GM23338 (cell line): ENCODE data around the gene VDAC1. TPM values are rescaled to one million over a fixed set of nuclear protein-coding genes. Genes with fewer than 3 reads are reported as not detected.

Experiments used
- ATAC-seq: fragments of 200-7000 bp; cut with Tn5 transposase; 3 replicates; pipeline ENCODE4 v1.9.1; 2020
- DNase-seq: peaks from one replicate; pipeline ENCODE4 v3.0.0-alpha.2; 2015; ENCODE audit warnings: low spot score
- H2AFZ ChIP-seq: fragments of 200-600 bp; sonication (generic); 2 replicates; pipeline ENCODE4 v1.8.0; 2016; ENCODE audit warnings: antibody characterized with exemption, mild to moderate bottlenecking, moderate library complexity
- H3F3A ChIP-seq: fragments of 200-600 bp; sonication (generic); replicated peaks from 2 replicates; pipeline ENCODE4 v1.8.0; 2017; ENCODE audit warnings: antibody characterized with exemption, mixed run types, low read depth
- H3K27ac ChIP-seq: fragments of 200-600 bp; sonication (generic); 2 replicates; pipeline ENCODE4 v1.6.1; 2016; ENCODE audit warnings: low read depth
- H3K27me3 ChIP-seq: fragments of 200-600 bp; sonication (generic); 2 replicates; pipeline ENCODE4 v1.8.0; 2016; ENCODE audit warnings: mild to moderate bottlenecking, mixed run types, moderate library complexity; ENCODE audit not compliant: insufficient read depth
- H3K36me3 ChIP-seq: fragments of 200-600 bp; sonication (generic); 2 replicates; pipeline ENCODE4 v1.8.0; 2016; ENCODE audit warnings: mild to moderate bottlenecking; ENCODE audit not compliant: insufficient read depth
- H3K4me1 ChIP-seq: fragments of 200-600 bp; sonication (generic); 2 replicates; pipeline ENCODE4 v1.8.0; 2016; ENCODE audit warnings: mild to moderate bottlenecking, moderate library complexity; ENCODE audit not compliant: insufficient read depth
- H3K4me2 ChIP-seq: fragments of 200-600 bp; sonication (generic); 2 replicates; pipeline ENCODE4 v1.7.1; 2017; ENCODE audit warnings: mixed run types
- H3K4me3 ChIP-seq: fragments of 200-600 bp; sonication (generic); 2 replicates; pipeline ENCODE4 v1.6.1; 2016; ENCODE audit warnings: mixed run types
- H3K79me2 ChIP-seq: fragments of 200-600 bp; sonication (generic); replicated peaks from 2 replicates; pipeline ENCODE4 v1.8.0; 2017; ENCODE audit warnings: mild to moderate bottlenecking; ENCODE audit not compliant: insufficient read depth
- H3K9me2 ChIP-seq: fragments of 200-600 bp; sonication (generic); 2 replicates; pipeline ENCODE4 v1.8.0; 2017; ENCODE audit not compliant: insufficient read depth
- H4K20me1 ChIP-seq: fragments of 200-600 bp; sonication (generic); replicated peaks from 2 replicates; pipeline ENCODE4 v1.8.0; 2017; ENCODE audit warnings: mild to moderate bottlenecking; ENCODE audit not compliant: insufficient read depth
- H3K27ac Mint-ChIP-seq: 2 replicates; pipeline ENCODE4 v1.8.0; 2020; ENCODE audit warnings: inconsistent platforms, mild to moderate bottlenecking, moderate library complexity, mixed read lengths
- H3K27me3 Mint-ChIP-seq: 3 replicates; pipeline ENCODE4 v1.8.0; 2022; ENCODE audit warnings: low read depth, mild to moderate bottlenecking, moderate library complexity, mixed read lengths, inconsistent platforms; ENCODE audit not compliant: insufficient read depth, poor library complexity
- H3K36me3 Mint-ChIP-seq: 3 replicates; pipeline ENCODE4 v1.8.0; 2021; ENCODE audit warnings: low read depth, mild to moderate bottlenecking, inconsistent platforms, moderate library complexity, mixed read lengths
- H3K4me1 Mint-ChIP-seq: 3 replicates; pipeline ENCODE4 v1.8.0; 2020; ENCODE audit warnings: mild to moderate bottlenecking, inconsistent platforms, mixed read lengths
- H3K4me3 Mint-ChIP-seq: 3 replicates; pipeline ENCODE4 v1.8.0; 2021; ENCODE audit warnings: moderate library complexity, mild to moderate bottlenecking, inconsistent platforms, mixed read lengths
- H3K9me3 Mint-ChIP-seq: 3 replicates; pipeline ENCODE4 v1.8.0; 2020; ENCODE audit warnings: moderate library complexity, mild to moderate bottlenecking, inconsistent platforms, mixed read lengths
- CREB1 ChIP-seq: fragments of 250-450 bp; sonication (Bioruptor Pico); IDR thresholded peaks from 2 replicates; pipeline ENCODE4 v1.5.0; 2020; ENCODE audit warnings: low read depth, mild to moderate bottlenecking, moderate library complexity
- EZH2 ChIP-seq: fragments of 200-600 bp; sonication (generic); IDR thresholded peaks from one replicate; pipeline ENCODE4 v1.8.0; 2017; ENCODE audit warnings: antibody characterized with exemption, mild to moderate bottlenecking, low read depth; ENCODE audit not compliant: unreplicated experiment
- EZH2phosphoT487 ChIP-seq: fragments of 200-600 bp; sonication (generic); IDR thresholded peaks from one replicate; pipeline ENCODE4 v1.8.1; 2018; ENCODE audit warnings: antibody characterized with exemption; ENCODE audit not compliant: unreplicated experiment
- JUNB ChIP-seq: IDR thresholded peaks from one replicate; pipeline ENCODE4 v1.6.1; 2016; ENCODE audit warnings: antibody characterized with exemption; ENCODE audit not compliant: unreplicated experiment
- NANOG ChIP-seq: IDR thresholded peaks from 2 replicates; pipeline ENCODE4 v1.6.1; 2016; ENCODE audit warnings: antibody characterized with exemption, borderline replicate concordance
- POLR2AphosphoS5 ChIP-seq: IDR thresholded peaks from 2 replicates; pipeline ENCODE4 v1.6.1; 2016; ENCODE audit warnings: antibody characterized with exemption, low read depth
- STAT1 ChIP-seq: IDR thresholded peaks from one replicate; pipeline ENCODE4 v1.6.1; 2016; ENCODE audit warnings: antibody characterized with exemption; ENCODE audit not compliant: unreplicated experiment
- ZNF114 ChIP-seq: fragments of 250-450 bp; sonication (Bioruptor Pico); IDR thresholded peaks from 2 replicates; pipeline ENCODE4 v1.5.0; 2020; ENCODE audit warnings: mild to moderate bottlenecking, moderate library complexity
- polyA plus RNA-seq: library from polyadenylated mRNA; unstranded; fragments of >200 nt; fragmentation: Nextera tagmentation; extraction: Ambion mirVana; gene quantifications from 2 replicates; pipeline ENCODE4 v1.2.1, GENCODE V29; 2016
- total RNA-seq: library from RNA; depleted of rRNA; stranded (reverse); fragments of >200 nt; shearing (Covaris generic); gene quantifications from 2 replicates; pipeline ENCODE4 v1.2.3, GENCODE V29; 2014
- TF ChIP-seq, protein P1 (sequence below): fragments of 250-450 bp; sonication (Bioruptor Pico); IDR thresholded peaks from 2 replicates; pipeline ENCODE4 v1.5.0; 2020; ENCODE audit warnings: mild to moderate bottlenecking, moderate library complexity
- TF ChIP-seq, protein P2 (sequence below): IDR thresholded peaks from one replicate; pipeline ENCODE4 v1.6.1; 2018; ENCODE audit warnings: antibody characterized with exemption; ENCODE audit not compliant: unreplicated experiment
- TF ChIP-seq, protein P3 (sequence below), 2 experiments: fragments of 200-600 bp in 1 of 2; sonication (generic) in 1 of 2; conservative IDR thresholded peaks; 2 replicates each; pipeline versions ENCODE4 v1.5.1 to v1.6.1; 2016 to 2017; ENCODE audit warnings: antibody characterized with exemption in 2 of 2, low read depth in 2 of 2, mild to moderate bottlenecking in 2 of 2, moderate library complexity in 1 of 2
- TF ChIP-seq, protein P4 (sequence below): IDR thresholded peaks from 2 replicates; pipeline ENCODE4 v1.6.1; 2016; ENCODE audit warnings: antibody characterized with exemption

VDAC1 gene
- total and polyA plus RNA-seq, 2 experiments from 2014 or later: 300 to 329 TPM

DNA sequence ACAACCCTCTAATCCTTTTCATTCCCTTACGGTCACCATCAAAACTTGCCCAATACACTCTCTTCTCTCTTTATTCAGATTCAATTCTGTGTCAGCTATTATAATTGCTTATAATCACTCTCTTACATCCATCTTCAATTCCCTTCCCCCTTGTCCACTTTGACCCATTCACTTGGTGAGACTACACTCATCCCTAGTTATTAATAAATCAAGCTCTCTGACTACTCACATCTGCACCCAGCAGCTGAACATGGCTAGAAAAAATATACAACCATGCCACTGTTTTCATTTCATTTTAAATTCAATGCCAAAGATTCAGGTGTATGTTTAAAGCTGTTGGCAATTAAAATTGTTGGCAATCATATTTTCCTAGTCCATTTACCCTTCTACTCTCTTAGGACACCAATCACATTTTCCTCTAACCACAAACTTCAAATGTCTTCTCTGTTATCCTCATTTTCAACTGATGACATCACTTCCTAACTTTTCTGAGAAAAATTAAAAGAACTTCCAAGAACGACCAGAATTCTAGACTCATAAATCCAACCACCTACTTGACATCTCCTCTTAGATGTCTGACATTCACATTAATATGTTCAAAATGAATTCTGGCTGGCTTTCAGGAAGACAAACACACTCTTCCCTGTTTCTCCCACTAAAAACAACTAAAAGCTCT lies 41.8 kb downstream of the VDAC1 start:
- Mint-ChIP-seq H3K4me3 (no peak overlapping the region), H3K36me3 (peaks cover 9% of the 10 kb centered on the region; the same call in 2 of the 3 replicates), H3K9me3 (no peaks in the 10 kb centered on the region), H3K27ac (no peak overlapping the region), H3K27me3 (peaks cover 1% of the 10 kb centered on the region), H3K4me1 (peaks cover 9% of the 10 kb centered on the region; the same call in 2 of the 3 replicates)
- no peak overlapping the region; the same call in 1 of the 2 replicates for H3K27ac ChIP-seq
- H3K27me3 ChIP-seq: no peaks in the 10 kb centered on the region
- H3F3A ChIP-seq: no peaks in the 10 kb centered on the region
- no peak for DNase-seq
- H3K79me2 ChIP-seq: peaks cover 64% of the 10 kb centered on the region
- peaks cover 10% of the 10 kb centered on the region for H3K36me3 ChIP-seq
- no peaks in the 10 kb centered on the region for H3K9me2 ChIP-seq
- no peak for ATAC-seq
- no peaks in the 10 kb centered on the region; the same call in 1 of the 2 replicates for H3K4me1 ChIP-seq
- no peak overlapping the region for H3K4me2 ChIP-seq
- no peak for TF ChIP-seq EZH2phosphoT487
- TF ChIP-seq, protein P1, sequence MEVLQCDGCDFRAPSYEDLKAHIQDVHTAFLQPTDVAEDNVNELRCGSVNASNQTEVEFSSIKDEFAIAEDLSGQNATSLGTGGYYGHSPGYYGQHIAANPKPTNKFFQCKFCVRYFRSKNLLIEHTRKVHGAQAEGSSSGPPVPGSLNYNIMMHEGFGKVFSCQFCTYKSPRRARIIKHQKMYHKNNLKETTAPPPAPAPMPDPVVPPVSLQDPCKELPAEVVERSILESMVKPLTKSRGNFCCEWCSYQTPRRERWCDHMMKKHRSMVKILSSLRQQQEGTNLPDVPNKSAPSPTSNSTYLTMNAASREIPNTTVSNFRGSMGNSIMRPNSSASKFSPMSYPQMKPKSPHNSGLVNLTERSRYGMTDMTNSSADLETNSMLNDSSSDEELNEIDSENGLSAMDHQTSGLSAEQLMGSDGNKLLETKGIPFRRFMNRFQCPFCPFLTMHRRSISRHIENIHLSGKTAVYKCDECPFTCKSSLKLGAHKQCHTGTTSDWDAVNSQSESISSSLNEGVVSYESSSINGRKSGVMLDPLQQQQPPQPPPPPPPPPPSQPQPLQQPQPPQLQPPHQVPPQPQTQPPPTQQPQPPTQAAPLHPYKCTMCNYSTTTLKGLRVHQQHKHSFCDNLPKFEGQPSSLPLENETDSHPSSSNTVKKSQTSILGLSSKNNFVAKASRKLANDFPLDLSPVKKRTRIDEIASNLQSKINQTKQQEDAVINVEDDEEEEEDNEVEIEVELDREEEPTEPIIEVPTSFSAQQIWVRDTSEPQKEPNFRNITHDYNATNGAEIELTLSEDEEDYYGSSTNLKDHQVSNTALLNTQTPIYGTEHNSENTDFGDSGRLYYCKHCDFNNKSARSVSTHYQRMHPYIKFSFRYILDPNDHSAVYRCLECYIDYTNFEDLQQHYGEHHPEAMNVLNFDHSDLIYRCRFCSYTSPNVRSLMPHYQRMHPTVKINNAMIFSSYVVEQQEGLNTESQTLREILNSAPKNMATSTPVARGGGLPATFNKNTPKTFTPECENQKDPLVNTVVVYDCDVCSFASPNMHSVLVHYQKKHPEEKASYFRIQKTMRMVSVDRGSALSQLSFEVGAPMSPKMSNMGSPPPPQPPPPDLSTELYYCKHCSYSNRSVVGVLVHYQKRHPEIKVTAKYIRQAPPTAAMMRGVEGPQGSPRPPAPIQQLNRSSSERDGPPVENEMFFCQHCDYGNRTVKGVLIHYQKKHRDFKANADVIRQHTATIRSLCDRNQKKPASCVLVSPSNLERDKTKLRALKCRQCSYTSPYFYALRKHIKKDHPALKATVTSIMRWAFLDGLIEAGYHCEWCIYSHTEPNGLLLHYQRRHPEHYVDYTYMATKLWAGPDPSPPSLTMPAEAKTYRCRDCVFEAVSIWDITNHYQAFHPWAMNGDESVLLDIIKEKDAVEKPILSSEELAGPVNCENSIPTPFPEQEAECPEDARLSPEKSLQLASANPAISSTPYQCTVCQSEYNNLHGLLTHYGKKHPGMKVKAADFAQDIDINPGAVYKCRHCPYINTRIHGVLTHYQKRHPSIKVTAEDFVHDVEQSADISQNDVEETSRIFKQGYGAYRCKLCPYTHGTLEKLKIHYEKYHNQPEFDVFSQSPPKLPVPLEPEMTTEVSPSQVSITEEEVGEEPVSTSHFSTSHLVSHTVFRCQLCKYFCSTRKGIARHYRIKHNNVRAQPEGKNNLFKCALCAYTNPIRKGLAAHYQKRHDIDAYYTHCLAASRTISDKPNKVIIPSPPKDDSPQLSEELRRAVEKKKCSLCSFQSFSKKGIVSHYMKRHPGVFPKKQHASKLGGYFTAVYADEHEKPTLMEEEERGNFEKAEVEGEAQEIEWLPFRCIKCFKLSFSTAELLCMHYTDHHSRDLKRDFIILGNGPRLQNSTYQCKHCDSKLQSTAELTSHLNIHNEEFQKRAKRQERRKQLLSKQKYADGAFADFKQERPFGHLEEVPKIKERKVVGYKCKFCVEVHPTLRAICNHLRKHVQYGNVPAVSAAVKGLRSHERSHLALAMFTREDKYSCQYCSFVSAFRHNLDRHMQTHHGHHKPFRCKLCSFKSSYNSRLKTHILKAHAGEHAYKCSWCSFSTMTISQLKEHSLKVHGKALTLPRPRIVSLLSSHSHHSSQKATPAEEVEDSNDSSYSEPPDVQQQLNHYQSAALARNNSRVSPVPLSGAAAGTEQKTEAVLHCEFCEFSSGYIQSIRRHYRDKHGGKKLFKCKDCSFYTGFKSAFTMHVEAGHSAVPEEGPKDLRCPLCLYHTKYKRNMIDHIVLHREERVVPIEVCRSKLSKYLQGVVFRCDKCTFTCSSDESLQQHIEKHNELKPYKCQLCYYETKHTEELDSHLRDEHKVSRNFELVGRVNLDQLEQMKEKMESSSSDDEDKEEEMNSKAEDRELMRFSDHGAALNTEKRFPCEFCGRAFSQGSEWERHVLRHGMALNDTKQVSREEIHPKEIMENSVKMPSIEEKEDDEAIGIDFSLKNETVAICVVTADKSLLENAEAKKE (CRISPR knock-in tag): no peak
- no peak for TF ChIP-seq POLR2AphosphoS5
- TF ChIP-seq, protein P2, sequence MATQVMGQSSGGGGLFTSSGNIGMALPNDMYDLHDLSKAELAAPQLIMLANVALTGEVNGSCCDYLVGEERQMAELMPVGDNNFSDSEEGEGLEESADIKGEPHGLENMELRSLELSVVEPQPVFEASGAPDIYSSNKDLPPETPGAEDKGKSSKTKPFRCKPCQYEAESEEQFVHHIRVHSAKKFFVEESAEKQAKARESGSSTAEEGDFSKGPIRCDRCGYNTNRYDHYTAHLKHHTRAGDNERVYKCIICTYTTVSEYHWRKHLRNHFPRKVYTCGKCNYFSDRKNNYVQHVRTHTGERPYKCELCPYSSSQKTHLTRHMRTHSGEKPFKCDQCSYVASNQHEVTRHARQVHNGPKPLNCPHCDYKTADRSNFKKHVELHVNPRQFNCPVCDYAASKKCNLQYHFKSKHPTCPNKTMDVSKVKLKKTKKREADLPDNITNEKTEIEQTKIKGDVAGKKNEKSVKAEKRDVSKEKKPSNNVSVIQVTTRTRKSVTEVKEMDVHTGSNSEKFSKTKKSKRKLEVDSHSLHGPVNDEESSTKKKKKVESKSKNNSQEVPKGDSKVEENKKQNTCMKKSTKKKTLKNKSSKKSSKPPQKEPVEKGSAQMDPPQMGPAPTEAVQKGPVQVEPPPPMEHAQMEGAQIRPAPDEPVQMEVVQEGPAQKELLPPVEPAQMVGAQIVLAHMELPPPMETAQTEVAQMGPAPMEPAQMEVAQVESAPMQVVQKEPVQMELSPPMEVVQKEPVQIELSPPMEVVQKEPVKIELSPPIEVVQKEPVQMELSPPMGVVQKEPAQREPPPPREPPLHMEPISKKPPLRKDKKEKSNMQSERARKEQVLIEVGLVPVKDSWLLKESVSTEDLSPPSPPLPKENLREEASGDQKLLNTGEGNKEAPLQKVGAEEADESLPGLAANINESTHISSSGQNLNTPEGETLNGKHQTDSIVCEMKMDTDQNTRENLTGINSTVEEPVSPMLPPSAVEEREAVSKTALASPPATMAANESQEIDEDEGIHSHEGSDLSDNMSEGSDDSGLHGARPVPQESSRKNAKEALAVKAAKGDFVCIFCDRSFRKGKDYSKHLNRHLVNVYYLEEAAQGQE: no peak
- TF ChIP-seq NANOG: no peak
- TF ChIP-seq, protein P3, sequence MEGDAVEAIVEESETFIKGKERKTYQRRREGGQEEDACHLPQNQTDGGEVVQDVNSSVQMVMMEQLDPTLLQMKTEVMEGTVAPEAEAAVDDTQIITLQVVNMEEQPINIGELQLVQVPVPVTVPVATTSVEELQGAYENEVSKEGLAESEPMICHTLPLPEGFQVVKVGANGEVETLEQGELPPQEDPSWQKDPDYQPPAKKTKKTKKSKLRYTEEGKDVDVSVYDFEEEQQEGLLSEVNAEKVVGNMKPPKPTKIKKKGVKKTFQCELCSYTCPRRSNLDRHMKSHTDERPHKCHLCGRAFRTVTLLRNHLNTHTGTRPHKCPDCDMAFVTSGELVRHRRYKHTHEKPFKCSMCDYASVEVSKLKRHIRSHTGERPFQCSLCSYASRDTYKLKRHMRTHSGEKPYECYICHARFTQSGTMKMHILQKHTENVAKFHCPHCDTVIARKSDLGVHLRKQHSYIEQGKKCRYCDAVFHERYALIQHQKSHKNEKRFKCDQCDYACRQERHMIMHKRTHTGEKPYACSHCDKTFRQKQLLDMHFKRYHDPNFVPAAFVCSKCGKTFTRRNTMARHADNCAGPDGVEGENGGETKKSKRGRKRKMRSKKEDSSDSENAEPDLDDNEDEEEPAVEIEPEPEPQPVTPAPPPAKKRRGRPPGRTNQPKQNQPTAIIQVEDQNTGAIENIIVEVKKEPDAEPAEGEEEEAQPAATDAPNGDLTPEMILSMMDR (conservative IDR thresholded peaks at IDR 0.05; ENCODE audit: low read depth in 2 of 2): no peak
- TF ChIP-seq STAT1: no peak
- no peak for TF ChIP-seq EZH2
- no peak for TF ChIP-seq JUNB
- TF ChIP-seq, protein P4, sequence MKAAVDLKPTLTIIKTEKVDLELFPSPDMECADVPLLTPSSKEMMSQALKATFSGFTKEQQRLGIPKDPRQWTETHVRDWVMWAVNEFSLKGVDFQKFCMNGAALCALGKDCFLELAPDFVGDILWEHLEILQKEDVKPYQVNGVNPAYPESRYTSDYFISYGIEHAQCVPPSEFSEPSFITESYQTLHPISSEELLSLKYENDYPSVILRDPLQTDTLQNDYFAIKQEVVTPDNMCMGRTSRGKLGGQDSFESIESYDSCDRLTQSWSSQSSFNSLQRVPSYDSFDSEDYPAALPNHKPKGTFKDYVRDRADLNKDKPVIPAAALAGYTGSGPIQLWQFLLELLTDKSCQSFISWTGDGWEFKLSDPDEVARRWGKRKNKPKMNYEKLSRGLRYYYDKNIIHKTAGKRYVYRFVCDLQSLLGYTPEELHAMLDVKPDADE: no peak
- no peak for TF ChIP-seq CREB1 (CRISPR knock-in tag)
- TF ChIP-seq ZNF114 (CRISPR knock-in tag): no peak
- H2AFZ ChIP-seq: no peak overlapping the region
- no peak overlapping the region for H3K4me3 ChIP-seq
- no peaks in the 10 kb centered on the region; the same call in 1 of the 2 replicates for H4K20me1 ChIP-seq
